Tibial nerve (tissue), 4 donors: ENCODE results near the gene NOS2.
"Not testable (repeated sequence)": the region's sequence is repeated elsewhere in the genome, so short reads cannot be mapped to it uniquely, and the experiment has no call there.

Source experiments
- EP300 ChIP-seq, 2 donors: sonication (generic); formaldehyde crosslinking; IDR thresholded peaks; one replicate each; pipeline ENCODE4 v1.6.1; 2017; ENCODE audit warnings: antibody characterized with exemption in 2 of 2, mild to moderate bottlenecking in 1 of 2
- TF ChIP-seq, protein P1 (sequence below), 5 experiments: fragments of 200-600 bp in 3 of 5; fragments of 450-650 bp in 2 of 5; sonication (generic) in 3 of 5; IDR thresholded peaks; one replicate each; pipeline ENCODE4 v1.5.1; 2016 to 2019; ENCODE audit warnings: antibody characterized with exemption in 5 of 5, mild to moderate bottlenecking in 3 of 5, moderate library complexity in 2 of 5

DNA sequence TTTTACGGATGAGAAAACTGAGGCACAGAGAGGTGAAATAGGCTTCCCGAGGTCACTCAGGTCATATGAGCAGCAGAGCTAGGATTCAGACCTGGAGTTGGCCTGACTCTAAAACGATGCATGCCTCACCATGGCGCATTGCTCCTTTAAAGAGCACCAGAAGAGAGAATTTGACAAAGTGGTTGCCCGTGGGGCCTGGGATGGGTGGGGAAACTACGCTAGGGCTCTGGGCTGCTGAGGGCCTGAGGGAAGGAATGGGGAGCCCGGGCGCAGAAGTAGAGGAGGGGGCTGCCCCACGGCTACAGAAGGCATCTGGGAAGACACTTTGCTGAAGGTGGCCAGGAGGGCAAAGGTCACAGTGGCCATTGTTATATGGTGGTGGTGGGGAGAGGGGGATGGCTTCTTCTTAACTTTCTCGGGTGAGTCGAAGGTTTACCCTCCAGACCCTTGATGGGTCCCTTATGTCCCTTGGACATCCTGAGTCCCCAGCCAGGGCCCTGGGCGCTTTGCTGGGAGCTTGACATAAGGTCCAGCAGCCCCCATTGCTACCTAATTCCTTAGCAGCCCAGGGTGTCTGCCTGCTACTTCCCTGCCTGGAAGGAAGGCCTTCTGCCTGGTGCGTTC, 55.0 kb downstream of the NOS2 start:
- TF ChIP-seq, protein P1, sequence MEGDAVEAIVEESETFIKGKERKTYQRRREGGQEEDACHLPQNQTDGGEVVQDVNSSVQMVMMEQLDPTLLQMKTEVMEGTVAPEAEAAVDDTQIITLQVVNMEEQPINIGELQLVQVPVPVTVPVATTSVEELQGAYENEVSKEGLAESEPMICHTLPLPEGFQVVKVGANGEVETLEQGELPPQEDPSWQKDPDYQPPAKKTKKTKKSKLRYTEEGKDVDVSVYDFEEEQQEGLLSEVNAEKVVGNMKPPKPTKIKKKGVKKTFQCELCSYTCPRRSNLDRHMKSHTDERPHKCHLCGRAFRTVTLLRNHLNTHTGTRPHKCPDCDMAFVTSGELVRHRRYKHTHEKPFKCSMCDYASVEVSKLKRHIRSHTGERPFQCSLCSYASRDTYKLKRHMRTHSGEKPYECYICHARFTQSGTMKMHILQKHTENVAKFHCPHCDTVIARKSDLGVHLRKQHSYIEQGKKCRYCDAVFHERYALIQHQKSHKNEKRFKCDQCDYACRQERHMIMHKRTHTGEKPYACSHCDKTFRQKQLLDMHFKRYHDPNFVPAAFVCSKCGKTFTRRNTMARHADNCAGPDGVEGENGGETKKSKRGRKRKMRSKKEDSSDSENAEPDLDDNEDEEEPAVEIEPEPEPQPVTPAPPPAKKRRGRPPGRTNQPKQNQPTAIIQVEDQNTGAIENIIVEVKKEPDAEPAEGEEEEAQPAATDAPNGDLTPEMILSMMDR (IDR thresholded peaks at IDR 0.05): not testable (repeated sequence)
- not testable (repeated sequence) for TF ChIP-seq EP300 (IDR thresholded peaks at IDR 0.05)
